CD4-positive, alpha-beta T cell treated with Interleukin-12 subunit alpha and Interleukin-12 subunit beta, for 1 hour (primary cell): ENCODE results near the gene RBBP5.

ENCODE experiments used
- DNase-seq: peaks from one replicate; pipeline ENCODE4 v3.0.0-alpha.2; 2020

Gene RBBP5

DNA sequence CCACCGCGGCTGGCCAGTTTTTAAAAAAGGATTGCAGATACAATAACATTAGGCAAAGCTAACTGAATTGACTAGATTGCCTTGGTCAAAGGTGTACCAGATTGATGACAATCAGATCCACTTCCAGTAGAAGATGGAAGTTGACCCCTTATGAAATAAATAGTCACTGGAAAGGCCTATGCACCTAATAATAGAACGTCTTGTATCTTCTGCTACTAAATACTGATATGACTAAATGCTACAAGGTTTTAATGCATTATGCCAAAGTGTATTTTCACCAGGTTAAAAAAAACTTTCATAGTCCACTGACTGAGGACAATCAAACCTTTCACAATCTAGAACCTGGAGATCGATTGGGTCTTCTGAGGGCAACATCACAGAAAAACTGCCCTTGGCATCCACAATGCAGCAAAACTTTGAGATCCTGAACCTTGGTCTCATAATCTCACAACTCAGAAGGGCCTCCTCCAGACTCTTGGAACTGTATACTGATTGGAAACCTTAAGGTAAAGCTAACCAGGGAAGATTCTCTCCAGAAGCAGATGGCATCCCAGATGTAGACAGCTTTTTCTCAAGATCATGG, 7.8 kb upstream of the RBBP5 start:
- no peak for DNase-seq

DNA sequence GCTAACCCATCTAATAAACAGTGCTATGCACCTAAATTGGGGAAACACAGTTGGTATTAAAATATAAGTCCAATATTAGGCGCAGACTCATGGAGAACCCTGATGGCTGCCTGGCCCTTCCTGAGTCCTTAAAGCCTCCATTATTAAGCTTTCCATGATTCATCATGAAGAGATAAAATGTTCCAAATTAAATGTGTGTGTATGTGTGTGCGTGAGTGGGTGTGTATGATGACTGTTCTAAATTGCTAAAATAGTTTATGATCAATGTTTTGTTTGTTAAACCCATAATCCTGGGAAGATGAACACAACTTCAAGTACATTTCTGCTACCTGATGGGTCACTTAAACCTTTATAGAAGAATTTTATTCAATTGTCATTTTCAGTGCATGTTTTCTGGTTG, 6.3 kb upstream of the RBBP5 start:
- DNase-seq = no peak

DNA sequence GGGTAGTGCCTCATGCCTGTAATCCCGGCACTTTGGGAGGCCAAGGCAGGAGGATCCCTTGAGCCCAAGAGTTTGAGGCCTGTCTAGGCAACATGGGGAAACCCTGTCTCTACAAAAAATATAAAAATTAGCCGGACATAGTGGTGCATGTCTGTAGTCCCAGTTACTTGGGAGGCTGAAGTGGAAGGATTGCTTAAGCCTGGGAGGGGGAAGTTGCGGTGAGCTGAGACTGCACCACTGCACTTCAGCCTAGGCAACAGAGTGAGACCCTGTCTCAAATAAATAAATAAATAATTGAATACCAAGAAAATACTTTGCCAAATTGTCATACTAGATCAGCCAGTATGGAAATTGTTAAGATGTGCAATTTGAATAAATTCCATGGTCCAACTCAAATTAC, 5.9 kb upstream of the RBBP5 start:
- DNase-seq = no peak

DNA sequence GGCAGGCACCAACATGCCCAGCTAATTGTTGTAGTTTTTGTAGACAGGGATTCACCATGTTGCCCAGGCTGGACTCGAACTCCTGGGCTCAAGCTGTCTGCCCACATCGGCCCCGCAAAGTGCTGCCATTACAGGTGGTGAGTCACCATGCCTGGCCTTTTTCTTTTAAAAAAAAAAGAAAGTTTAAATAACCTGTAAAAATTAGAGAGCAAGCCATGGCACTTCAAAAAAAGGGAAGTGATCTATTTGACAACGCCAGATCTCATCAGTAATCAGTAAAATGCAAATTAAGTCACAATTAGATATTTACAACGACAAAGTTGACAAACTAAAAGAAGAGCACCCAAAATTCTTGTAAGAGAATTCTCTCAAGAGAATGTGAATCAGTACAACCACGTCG, 2.9 kb upstream of the RBBP5 start:
- DNase-seq = no peak

DNA sequence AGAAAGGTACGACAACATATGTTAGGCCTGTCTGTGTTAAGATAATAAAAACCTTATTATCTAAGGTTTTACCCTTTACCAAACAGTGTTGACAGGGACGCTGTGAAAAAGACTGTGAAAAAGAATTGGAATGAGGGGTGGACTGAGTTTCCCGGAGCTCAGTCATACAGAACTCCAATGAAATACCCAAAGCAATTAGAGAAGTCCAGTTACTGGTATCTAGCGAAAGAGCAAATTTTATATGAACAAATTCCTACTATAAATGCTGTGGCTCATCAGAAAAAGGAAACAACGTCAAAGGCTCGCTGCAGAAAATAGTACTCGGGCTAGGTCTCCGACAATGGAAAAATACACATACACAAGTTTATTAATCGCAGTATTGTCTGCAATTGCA, 708 bp upstream of the RBBP5 start:
- no peak for DNase-seq

DNA sequence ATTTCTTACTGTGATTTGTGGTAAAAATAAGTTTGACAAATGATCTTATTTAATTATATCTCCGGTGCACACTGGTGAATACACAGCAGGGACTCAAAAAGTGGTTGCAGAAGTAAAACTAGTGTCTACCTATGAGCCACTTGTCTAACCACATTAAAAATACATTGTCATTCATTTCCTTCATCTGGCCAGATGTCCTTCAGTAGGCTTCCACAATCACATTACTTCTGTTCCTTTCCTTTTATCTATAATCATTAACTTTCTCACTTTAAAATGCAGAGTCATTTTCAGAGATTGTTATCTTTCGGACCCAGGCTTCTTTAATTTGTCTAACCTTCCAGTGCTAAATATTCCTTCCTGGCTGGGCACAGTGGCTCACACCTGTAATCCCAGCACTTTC, 3.0 kb downstream of the RBBP5 start:
- no peak for DNase-seq

DNA sequence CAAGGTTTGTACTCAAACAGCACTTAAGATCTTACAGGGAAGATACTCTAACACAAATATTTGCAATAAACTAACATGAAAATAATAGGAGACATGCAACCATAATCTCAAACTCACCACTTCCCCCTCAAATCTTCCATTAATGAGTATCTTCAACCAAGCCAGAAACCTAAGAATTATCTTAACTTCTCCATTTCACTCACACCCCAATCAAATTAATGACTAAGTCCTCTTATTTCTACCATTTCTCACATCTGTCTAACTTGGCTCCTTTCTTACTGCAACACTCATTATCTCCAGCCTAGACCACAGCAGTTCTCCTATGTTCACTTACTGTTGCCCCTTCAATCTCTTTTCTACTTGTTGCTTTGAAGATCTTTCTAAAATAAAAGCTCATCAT, 10.4 kb downstream of the RBBP5 start:
- no peak for DNase-seq

DNA sequence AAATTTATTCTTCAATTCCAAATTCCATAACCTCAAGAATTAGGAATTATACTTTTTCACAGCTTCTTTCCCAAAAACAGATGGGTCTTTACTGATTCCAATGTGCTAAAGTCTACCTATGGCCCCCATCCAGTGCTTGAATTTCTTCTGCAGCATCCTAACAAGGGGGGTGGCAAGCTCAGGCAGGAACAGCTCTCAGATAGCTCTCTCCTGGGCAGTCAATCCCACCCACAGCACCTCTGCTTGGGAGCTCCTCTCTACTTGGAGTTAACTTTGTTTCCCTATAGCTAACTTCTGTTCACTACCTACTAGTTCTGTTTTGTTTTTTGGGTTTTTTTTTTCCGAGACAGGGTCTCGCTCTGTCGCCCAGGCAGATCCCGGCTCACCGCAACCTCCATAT, 12.1 kb downstream of the RBBP5 start:
- no peak for DNase-seq

DNA sequence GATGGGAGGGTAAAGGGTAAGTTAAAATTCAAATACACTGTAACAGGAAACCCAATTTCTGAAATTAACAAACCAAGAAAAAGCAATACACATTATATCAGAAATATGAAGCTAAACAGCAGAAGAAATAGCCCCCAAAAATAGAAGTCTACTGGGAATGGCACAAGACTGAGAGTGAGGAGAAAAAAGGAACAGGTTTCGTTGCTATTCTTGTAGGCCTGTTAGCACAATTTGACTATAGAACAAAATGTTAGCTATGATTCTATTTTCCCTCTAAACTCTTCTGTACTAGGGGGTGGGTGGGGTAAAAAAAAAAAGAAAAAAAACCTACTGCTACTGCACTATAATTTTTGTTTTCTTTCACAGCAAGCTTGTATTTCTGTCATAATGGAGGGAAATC, 12.5 kb downstream of the RBBP5 start:
- DNase-seq = no peak

DNA sequence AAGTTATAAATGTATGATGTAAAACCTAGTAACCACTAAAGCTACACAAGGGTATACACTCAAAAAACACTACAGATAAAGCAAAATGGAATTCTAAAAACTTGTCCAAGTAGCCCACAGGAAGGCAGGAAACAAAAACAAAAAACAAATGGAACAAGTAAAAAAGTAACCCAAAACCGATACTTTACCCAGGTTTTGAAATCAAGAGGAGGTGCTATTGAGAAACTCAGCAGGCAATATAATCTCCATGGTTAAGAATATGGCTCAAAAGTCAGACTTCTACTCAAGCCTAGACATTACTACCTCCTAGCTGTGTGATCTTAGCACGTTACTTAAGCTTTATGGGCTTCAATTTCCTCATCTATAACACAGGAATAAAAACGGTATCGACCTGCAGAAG, 13.3 kb downstream of the RBBP5 start:
- no peak for DNase-seq

DNA sequence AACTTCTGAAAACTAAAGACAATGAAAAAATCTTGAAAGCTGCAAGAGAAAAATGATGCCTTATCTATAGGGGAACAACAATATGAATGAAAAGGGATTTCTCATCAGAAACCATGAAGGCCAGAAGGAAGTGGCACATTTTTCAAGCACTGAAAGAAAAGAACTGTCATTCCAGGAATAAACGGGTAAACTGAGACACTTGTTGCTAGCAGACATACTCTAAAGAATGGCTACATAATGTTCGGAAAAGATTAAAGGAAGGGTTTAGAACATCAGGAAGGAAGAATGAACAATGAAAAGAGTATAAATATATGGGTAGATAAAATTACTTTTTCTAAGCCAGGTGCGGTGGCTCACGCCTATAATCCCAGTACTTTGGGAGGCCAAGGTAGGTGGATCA, 14.5 kb downstream of the RBBP5 start:
- DNase-seq = no peak

DNA sequence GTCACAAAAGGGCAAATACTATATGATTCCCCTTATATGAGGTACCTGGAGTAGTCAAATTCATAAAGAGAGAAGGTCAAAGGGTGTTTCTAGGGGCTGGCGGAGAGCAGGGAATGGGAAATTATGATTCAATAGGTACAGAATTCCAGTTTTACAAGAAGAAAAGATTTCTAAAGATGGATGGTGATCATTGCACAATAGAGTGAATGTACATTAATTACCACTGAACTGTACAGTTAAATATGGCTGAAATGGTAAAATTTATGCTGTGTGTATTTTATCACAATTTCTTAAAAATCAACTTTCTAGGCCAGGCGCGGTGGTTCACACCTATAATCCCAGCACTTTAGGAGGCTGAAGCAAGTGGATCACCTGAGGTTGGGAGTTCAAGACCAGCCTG, 19.4 kb downstream of the RBBP5 start:
- DNase-seq = no peak

DNA sequence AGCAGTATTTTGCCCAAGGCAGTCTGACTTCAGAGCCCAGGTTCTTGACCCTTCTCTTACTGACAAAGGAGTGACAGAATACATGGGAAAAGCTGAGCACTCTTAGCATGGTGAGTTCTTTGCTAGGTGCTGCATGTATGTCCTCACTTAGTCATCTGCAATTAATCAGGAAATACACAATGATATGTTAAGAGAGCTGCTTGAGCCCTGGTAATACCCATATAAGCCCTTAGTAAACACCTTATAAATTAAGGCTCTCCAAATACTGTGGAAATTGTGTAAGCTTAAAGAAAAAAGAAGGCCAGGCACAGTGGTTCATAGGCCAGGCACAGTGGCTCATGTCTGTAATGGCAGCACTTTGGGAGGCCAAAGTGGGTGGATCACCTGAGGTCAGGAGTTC, 23.5 kb downstream of the RBBP5 start:
- no peak for DNase-seq

DNA sequence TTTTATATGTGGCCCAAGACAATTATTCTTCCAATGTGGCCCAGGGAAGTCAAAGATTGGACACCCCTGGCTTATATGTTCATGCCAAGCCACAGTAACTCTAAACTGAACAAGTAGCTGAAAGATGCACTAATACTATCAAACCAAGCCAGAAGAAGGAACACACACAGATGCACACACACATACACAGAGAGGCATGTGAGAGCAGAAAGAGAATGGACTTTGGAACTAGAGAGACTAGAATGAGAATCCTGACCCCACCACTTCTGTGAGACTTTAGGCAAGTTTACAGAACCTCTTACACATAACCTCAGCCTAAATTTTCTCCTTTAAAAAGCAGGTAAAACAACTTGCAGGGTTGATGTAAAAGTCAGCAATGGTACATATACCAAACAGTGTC, 26.4 kb downstream of the RBBP5 start:
- no peak for DNase-seq

DNA sequence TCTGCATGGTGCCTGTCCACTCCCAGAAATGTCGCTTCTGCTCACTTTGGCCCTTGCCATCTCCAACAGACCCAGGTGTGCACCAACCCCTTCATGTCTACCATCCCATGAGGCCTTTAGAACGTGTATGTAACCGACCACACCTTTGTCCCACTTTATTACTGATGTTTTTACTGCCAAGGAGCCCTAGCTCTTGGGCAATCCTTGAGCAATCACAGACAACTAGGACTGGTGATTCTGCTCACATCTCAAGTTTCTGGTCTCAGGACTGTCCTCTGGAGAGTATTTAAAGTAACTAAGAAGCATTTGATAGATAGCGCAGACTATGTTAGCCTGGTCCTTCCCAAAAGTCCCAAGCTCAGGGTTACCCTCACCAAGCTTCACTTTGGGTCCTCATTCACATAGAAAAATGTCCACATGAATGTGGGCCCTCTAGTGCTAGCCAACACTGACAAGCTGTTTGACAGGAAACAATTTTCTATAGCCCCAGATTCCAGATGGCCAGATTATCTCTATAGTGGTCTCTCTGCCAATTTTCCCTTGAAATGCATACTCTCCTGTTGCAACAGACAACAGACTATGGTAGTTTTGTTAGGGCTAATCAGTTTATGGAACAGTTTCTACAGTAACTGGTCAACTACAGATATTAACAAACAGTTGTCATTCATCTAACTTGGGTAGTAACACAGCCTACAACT, 30.6 kb downstream of the RBBP5 start:
- DNase-seq = no peak

DNA sequence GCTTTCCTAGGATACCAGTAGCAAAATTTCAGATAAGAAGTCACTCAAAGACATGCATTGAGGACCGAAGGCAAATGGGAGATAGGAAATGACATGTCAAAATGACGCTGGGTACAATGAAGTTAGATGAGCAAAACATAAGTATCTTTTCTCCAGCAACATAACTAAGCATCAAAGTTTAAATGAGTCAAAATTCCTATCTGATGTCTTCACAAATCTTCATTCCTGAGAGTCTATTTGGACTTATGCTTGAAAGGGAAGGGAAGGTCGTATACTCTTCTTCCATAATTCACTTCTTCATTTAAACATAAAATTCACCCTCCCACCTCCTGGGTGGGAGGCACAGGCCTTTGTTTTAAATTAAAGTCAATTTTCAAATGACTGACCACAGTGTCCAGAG, 33.4 kb downstream of the RBBP5 start:
- DNase-seq = no peak

DNA sequence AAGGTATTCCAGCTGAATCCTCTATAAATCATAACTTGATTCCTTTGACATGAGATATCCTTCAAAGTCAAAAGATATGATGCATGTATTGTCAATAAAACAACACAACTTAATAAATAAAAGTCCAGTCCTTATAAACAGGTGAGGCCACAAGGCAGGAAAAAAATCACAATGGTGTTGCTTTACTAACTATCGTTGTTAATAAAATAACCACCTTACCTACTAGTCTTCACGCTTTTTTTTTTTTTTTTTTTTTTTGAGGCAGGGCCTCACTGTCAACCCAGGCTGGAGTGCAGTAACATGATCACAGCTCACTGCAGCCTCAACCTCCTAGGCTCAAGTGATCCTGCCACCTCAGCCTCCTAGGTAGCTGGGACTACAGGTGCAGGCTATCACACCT, 37.4 kb downstream of the RBBP5 start, which contains the start of gene TMEM81:
TMEM81 (minus strand) TSS at position 101 of the 400 bp plus-strand sequence. CDS start 140 bp downstream, outside the sequence.
- DNase-seq = no peak

DNA sequence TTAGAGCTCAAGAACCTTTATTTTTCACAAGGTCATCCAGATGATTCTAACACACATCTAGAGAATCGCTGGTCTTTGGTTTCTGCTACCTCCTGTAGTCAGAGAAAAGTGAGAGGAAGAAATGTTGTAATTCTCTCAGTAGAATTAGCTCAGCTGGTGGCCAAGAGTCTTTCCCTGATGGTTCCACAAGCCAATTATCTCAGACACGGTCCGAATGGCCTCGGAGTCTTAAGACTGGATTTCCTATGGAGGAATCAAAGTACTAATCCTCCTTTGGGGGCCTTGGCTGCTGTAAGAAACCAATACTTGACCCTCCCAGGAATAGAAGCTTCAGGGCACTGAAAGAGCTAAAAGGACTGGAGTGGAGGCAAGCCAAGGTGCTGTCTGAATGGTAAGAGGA, 39.3 kb downstream of the RBBP5 start:
- no peak for DNase-seq

DNA sequence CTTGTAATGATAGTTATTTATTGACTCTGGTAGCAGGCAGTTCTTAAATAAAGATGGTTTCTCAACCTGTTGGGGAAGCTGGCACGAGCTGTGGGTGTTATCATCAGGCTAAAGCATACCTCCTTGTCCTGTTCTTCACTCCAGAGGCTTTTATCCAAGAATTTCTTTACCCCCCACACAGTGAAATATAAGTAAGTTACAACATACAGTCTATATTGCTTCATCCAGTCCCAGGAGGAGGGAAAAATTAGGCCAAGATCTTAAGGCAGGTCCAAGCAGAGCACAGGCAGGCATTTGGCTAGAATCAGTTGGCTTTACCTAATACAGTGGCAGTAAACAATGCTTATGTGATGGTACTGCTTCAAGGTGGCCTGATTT, 43.9 kb downstream of the RBBP5 start:
- DNase-seq = no peak

DNA sequence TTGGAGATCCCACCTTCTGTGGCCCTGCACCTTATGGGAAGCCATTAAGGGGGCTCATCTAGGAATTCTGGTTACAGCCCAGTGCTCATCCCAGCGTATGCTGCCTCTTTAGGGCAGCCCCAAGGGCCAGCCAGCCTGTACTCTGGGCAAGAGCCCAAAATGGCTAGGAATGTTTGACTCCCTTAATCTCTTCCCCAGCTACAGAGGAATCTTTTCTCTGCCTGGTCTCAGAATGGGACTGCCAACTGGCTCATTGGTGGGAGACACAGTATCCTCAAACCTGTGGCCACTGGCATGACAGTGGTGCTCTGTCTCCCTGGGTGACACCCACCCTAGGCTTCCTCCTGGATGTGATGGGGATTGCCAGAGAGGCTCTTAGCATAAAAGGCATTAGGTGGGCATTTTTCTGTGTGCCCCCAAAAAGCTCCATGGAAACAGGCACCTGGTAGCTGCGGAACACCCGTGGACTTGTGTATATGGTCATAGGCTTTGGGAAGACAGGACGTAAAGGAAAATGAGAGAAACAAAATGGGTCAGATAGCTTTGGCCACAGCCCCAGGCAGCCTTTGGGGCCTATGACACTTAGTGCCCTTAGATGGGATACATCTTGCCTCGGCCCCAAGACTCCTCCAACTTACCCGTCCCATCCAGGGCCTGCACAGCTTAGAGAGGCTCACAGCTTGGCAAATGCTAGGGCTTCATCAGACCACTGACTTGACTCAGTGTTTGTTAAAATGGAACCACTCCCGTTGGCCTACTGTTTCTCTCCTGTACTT, 44.4 kb downstream of the RBBP5 start:
- no peak for DNase-seq

DNA sequence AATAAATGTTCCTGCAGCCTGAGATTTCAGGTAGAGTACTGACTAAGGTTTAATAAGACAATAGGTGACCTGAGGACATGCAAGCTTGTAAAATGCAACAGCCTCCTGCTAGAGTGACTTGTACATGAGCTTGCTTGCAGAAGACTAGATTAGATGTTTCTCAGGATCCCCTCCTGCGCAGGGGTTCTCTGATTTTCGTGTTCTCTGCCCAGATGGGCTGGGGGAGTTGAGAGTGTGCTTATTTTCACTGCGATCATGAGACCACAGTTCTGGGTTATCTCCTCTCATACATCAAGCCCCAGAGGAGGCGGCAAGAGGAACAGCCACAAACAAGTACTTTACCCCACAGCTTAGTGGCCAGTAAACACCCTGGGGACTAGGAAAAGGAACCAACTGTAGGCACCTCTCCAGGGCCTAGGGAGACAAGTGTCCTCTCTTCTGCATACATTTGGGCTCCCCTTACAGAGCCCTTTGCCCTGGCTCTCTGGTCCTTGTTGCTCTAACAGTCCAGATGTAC, 45.5 kb downstream of the RBBP5 start:
- no peak for DNase-seq

DNA sequence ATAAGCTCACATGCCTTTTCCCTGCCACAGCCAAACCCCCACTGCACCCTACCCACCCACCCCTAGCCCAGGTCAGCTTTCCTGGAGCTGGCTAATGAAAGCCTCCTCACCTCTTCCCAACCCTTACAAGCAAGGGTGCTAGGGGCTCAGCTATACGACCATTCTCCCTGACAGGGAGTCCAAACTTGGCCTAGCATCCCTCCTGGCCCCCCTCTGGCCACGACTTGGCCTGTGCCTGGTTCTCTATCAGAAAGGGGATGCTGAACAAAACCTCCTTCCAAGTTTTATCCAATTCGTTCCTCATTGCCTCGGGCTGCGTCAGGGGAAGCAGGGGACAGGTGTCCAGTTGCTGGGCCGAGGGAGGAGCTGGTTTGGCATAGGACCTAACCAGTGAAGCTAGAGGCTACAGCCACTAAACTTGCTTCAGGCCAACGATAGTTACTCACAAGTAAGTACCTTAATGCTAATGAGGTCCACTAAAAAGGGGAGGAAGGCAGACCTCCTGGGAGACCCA, 46.1 kb downstream of the RBBP5 start:
- no peak for DNase-seq

DNA sequence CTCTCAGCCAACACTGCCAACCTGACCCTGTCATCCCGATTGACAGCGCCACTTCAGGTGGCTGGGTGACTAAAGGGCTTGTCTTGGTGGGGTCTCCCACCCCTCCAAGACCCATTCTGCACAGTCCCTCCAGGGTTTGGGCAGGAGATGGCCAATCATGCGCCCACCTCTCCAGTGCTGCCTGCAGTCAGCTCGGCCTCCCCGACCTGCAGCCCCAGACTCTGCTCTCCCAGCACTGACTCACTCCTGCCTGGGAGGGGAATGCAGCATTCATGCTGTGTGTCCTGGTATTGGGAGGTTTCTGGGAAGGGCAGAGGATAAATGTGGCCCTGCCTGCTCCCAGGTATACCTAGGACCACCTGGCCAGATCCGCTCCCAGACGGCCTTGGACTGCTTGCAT, 47.3 kb downstream of the RBBP5 start:
- DNase-seq = no peak

DNA sequence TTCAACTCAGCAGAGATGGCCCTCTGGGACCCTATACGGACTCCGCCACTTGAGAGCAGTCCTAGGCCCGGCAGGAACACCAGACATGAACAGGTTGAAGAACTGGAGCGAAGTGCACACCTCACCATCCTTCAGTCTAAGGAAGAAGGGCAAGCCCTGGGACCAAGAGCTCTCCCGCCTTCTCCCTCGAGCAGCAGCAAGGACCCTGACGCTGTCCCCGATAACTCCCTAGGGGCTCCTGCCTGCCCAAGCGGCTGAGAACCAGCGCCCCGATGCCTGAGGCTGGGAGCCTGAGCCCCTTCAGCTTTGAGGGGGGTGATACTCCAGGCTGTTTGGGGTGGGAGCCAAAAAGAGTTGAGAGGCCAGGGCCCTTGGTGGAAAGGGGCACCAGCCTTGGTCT, 47.7 kb downstream of the RBBP5 start:
- DNase-seq = no peak
